Ascending aorta (tissue), 2 donors: ENCODE results near the gene DNER. TPM values are rescaled to one million over a fixed set of nuclear protein-coding genes. Genes with fewer than 3 reads are reported as not detected.
"Not testable (repeated sequence)": the region's sequence is repeated elsewhere in the genome, so short reads cannot be mapped to it uniquely, and the experiment has no call there.

Experiments used
- DNase-seq, 2 donors: peaks; one replicate each; pipeline ENCODE4 v3.0.0-alpha.2; 2019; ENCODE audit warnings: low spot score in 2 of 2
- H3K27ac ChIP-seq, 2 donors: fragments of 200-600 bp; sonication (generic); one replicate each; pipeline ENCODE4 v1.5.1; 2016 to 2017; ENCODE audit warnings: mild to moderate bottlenecking in 1 of 2
- H3K27me3 ChIP-seq: fragments of 200-600 bp; sonication (generic); one replicate; pipeline ENCODE4 v1.5.1; 2017
- H3K36me3 ChIP-seq, 2 donors: fragments of 200-600 bp; sonication (generic); one replicate each; pipeline ENCODE4 v1.5.1; 2016
- H3K4me1 ChIP-seq, 2 donors: fragments of 200-600 bp; sonication (generic); one replicate each; pipeline ENCODE4 v1.5.1; 2016 to 2017; ENCODE audit warnings: mild to moderate bottlenecking in 1 of 2
- H3K4me3 ChIP-seq, 2 donors: fragments of 200-600 bp; sonication (generic); one replicate each; pipeline ENCODE4 v1.5.1; 2016 to 2017; ENCODE audit warnings: mild to moderate bottlenecking in 1 of 2
- H3K9me3 ChIP-seq, 2 donors: fragments of 200-600 bp; sonication (generic); one replicate each; pipeline ENCODE4 v1.5.1; 2016
- intact Hi-C: fragments of 100-400 bp; cut with DNase I; formaldehyde crosslinking; loops from one replicate; pipeline ENCODE4 v1.15.1; 2023
- total RNA-seq: library from RNA; depleted of rRNA; stranded (reverse); fragments of >200 nt; gene quantifications from one replicate; pipeline ENCODE4 v1.1.0, GENCODE V29; 2016
- TF ChIP-seq, protein P1 (sequence below), 3 experiments: fragments of 200-600 bp in 2 of 3; fragments of 450-650 bp in 1 of 3; sonication (generic) in 2 of 3; IDR thresholded peaks; one replicate each; pipeline ENCODE4 v1.5.1; 2016 to 2019; ENCODE audit warnings: antibody characterized with exemption in 3 of 3, mild to moderate bottlenecking in 1 of 3, moderate library complexity in 1 of 3

The DNER gene
- total RNA-seq, 1 donor from 2014 or later, result 1.2 TPM

DNA sequence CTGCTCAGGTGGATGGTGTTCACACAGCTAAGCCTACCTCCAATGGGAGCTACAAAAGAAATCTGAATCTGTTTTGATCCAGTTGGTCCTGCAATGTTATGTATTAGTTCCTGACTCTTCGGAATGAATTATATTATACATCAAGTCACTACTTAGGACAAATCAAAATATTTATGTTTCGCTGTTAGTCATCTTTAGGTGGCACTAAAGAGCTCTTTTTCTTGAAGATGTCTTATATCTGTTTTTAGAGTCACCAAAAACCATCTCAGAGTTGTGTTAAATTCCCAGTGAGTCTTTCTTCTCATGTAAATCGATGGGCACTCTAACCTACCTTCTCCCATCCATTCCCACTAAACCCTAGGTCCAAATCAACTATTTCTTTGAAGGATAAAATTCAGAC, 2.2 kb downstream of the DNER start:
- Histone ChIP-seq H3K4me3 (no peak overlapping the region), H3K27ac (no peak overlapping the region), H3K27me3 (peaks cover 10% of the 10 kb centered on the region), H3K9me3 (no peaks in the 10 kb centered on the region), H3K36me3 (no peaks in the 10 kb centered on the region), H3K4me1 (peaks cover 8 to 12% of the 10 kb centered on the region in 2 donors)
- intact Hi-C loops, result no loop called here
- TF ChIP-seq, protein P1, sequence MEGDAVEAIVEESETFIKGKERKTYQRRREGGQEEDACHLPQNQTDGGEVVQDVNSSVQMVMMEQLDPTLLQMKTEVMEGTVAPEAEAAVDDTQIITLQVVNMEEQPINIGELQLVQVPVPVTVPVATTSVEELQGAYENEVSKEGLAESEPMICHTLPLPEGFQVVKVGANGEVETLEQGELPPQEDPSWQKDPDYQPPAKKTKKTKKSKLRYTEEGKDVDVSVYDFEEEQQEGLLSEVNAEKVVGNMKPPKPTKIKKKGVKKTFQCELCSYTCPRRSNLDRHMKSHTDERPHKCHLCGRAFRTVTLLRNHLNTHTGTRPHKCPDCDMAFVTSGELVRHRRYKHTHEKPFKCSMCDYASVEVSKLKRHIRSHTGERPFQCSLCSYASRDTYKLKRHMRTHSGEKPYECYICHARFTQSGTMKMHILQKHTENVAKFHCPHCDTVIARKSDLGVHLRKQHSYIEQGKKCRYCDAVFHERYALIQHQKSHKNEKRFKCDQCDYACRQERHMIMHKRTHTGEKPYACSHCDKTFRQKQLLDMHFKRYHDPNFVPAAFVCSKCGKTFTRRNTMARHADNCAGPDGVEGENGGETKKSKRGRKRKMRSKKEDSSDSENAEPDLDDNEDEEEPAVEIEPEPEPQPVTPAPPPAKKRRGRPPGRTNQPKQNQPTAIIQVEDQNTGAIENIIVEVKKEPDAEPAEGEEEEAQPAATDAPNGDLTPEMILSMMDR (IDR thresholded peaks at IDR 0.05), result no peak
- no peak for DNase-seq

DNA sequence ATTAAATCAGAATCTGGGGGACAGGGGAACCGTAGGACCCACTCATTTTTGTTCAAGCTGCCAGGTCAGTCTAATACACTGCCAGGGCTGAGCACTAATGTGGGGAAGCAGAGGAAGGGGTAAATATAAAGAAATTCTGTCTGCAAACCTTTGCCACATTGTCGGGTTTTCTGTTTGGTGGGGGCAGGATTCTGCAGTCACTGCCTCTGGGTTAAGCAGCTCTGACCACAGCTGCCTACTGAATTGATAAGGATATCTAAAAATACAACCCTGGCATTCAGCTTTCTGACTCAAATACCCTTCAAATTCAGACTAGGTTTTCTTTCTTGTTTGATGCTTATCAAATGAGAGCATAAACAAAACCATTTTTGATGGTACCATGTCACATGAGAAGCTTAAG, 6.0 kb downstream of the DNER start:
- intact Hi-C loops, result no loop called here
- peaks cover 3% of the 10 kb centered on the region for H3K27me3 ChIP-seq
- no peak overlapping the region for H3K27ac ChIP-seq
- peaks cover 0 to 2% of the 10 kb centered on the region in 2 donors for H3K4me1 ChIP-seq
- no peaks in the 10 kb centered on the region for H3K9me3 ChIP-seq
- TF ChIP-seq, protein P1 (IDR thresholded peaks at IDR 0.05), result no peak
- H3K4me3 ChIP-seq, result no peak overlapping the region
- H3K36me3 ChIP-seq, result no peaks in the 10 kb centered on the region
- no peak for DNase-seq

DNA sequence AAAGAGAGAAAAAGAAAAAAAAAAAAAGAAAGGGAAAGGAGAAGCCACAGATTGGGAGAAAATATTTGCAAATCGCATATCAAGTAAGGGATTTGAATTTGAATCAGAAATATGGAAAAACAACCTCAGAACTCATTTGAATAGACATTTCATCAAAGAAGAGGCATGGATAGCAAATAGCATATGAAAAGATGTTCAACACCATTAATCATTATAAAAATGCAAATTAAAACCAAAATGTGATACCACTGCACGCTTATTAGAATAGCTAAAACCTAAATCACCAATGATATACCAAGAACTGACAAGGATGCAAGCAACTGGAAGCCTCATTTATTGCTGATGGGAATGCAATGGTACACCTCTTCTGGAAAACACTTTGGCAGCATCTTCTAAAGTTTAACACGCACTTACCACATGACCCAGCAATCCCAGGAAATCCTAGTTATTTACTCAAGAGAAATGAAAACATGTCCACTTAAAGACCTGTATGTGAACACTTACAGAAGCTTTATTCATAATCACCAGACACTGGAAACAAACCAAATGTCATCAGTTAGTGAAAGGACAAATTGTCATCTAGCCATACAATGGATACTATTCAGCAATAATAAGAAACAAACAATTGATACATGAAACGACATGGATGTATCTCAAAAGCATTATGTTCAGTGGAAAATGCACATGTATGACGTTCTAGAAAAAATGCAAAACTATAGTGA, 10.3 kb downstream of the DNER start:
- no peaks in the 10 kb centered on the region for H3K9me3 ChIP-seq
- intact Hi-C loops, result no loop called here
- TF ChIP-seq, protein P1 (IDR thresholded peaks at IDR 0.05), result no peak
- no peaks in the 10 kb centered on the region for H3K36me3 ChIP-seq
- DNase-seq, result no peak
- no peak overlapping the region for H3K27ac ChIP-seq
- H3K27me3 ChIP-seq, result no peaks in the 10 kb centered on the region
- no peaks in the 10 kb centered on the region for H3K4me1 ChIP-seq
- H3K4me3 ChIP-seq, result no peak overlapping the region

DNA sequence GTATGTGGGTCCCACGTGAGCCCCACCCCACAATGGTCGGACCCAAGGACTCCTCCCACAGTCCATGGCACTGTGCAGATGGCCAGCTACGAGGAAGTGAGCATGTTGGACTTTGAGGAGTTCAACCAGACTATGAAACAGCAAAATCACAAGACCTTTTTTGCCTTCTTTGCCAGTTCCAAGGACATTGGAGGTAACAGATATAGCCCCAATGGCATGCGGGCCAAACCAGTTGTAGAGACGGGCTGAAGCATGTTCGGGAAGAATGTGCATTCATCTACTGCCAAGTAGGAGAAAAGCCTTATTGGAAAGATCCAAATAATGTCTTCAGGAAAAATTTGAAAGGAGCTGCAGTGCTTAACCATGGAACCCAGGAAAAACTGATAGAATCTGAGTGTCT, 12.6 kb downstream of the DNER start:
- Histone ChIP-seq H3K36me3 (no peaks in the 10 kb centered on the region), H3K27ac (no peak overlapping the region), H3K27me3 (no peaks in the 10 kb centered on the region), H3K4me1 (no peaks in the 10 kb centered on the region), H3K4me3 (no peak overlapping the region), H3K9me3 (no peaks in the 10 kb centered on the region)
- intact Hi-C loops, result no loop called here
- no peak for DNase-seq
- TF ChIP-seq, protein P1 (IDR thresholded peaks at IDR 0.05), result no peak

DNA sequence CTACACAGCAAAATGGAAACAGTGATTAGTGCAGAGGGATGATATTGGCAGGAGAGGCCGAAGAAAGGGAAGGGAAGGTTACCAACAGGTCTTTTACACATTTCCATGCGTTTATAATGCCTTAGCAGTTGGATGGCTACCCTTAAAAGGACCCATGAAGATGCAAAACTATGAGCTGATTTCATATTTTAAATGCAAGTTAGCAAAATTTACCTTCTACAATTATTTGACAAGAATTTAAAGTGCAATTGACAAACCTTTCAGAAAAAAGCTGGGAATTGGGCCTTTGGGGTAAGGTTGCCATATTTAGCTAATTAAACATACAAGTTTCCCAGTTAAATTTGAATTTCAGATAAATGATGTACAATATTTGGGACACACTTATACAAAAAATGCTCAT, 13.3 kb downstream of the DNER start:
- Histone ChIP-seq H3K27me3 (no peaks in the 10 kb centered on the region), H3K27ac (no peak overlapping the region), H3K4me3 (no peak overlapping the region), H3K4me1 (no peaks in the 10 kb centered on the region), H3K36me3 (no peaks in the 10 kb centered on the region), H3K9me3 (no peaks in the 10 kb centered on the region)
- TF ChIP-seq, protein P1 (IDR thresholded peaks at IDR 0.05), result no peak
- no peak for DNase-seq
- intact Hi-C loops, result no loop called here

DNA sequence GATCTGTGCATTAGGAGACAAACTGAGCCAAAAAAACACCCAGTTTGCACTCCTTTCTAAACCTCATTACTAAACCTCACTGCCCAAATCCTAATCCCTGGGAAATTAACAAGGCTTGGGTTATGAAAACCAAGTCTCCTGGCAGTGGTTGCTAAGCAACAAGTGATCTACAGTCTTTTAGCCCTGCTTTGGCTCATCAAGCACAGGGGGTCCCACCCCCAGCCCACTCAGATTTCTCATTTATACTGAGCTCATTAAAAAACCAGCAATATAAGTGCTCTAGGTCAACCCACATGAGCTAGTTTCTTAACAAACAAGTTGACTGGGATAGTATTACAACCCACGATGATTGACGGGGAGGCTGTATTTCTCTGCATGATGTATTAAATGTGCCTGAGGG, 18.4 kb downstream of the DNER start:
- Histone ChIP-seq H3K4me3 (no peak overlapping the region), H3K9me3 (no peaks in the 10 kb centered on the region), H3K27ac (no peak overlapping the region), H3K27me3 (no peaks in the 10 kb centered on the region), H3K4me1 (no peaks in the 10 kb centered on the region), H3K36me3 (no peaks in the 10 kb centered on the region)
- DNase-seq, result no peak
- intact Hi-C loops, result no loop called here
- TF ChIP-seq, protein P1 (IDR thresholded peaks at IDR 0.05), result no peak

DNA sequence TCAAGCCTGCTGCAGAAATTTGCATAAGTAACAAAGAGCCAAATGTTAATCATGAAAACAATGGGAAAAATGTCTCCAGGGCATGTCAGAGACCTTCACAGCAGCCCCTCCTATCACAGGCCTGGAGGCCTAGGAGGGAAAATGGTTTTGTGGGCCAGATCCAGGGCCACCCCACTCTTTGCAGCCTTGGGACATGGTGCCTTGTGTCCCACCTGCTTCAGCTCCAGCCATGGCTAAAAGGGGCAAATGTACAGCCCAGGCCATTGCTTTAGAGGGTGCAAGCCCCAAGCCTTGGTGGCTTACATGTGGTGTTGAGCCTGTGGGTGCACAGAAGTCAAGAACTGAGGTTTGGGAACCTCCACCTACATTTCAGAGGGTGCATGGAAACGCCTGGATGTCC, 20.5 kb downstream of the DNER start:
- H3K27me3 ChIP-seq, H3K4me1 ChIP-seq, DNase-seq, H3K27ac ChIP-seq, intact Hi-C loops, H3K9me3 ChIP-seq, H3K36me3 ChIP-seq, H3K4me3 ChIP-seq: not testable (repeated sequence)
